CD4-positive, alpha-beta T cell (primary cell): ENCODE measurements around the gene VAMP5. TPM values are rescaled to one million over a fixed set of nuclear protein-coding genes. Genes with fewer than 3 reads are reported as not detected.

ENCODE experiments used
- ATAC-seq: fragments of 200-7000 bp; cut with Tn5 transposase; one replicate; pipeline ENCODE4 v1.10.0; 2022; ENCODE audit warnings: mild to moderate bottlenecking; ENCODE audit not compliant: poor library complexity
- CTCF ChIA-PET: fragments of 350-600 bp; sonication (Branson Sonifier 250); formaldehyde crosslinking; loops from one replicate; lab custom pipeline; 2021; ENCODE audit warnings: antibody characterized with exemption, inconsistent platforms; lab: Charles Lee
- POLR2A ChIA-PET: fragments of 350-600 bp; sonication (Branson Sonifier 250); formaldehyde crosslinking; loops from one replicate; lab custom pipeline; 2021; ENCODE audit warnings: antibody characterized with exemption, inconsistent platforms; lab: Charles Lee
- DNase-seq, 14 experiments: peaks; one replicate each; pipeline ENCODE4 v3.0.0-alpha.2; 2013 to 2020; ENCODE audit warnings: mixed read lengths in 2 of 14
- H3K27ac ChIP-seq, 2 donors: one replicate each; pipeline versions ENCODE4 v1.5.1 to v1.7.0; 2013; ENCODE audit warnings: low read length in 2 of 2, low read depth in 1 of 2, mild to moderate bottlenecking in 1 of 2
- H3K27me3 ChIP-seq, 2 experiments: 1 replicate in 1 of 2; 2 replicates in 1 of 2; pipeline versions ENCODE4 v1.6.1 to v1.7.0; 2013; ENCODE audit warnings: low read length in 2 of 2, control low read depth in 1 of 2, mild to moderate bottlenecking in 1 of 2, moderate library complexity in 1 of 2; ENCODE audit not compliant: insufficient read depth in 2 of 2, control insufficient read depth in 1 of 2
- H3K36me3 ChIP-seq: one replicate; pipeline ENCODE4 v1.6.1; 2013; ENCODE audit warnings: low read length, control low read depth; ENCODE audit not compliant: insufficient read depth
- H3K4me1 ChIP-seq: one replicate; pipeline ENCODE4 v1.6.1; 2013; ENCODE audit warnings: low read length, control low read depth; ENCODE audit not compliant: insufficient read depth
- H3K4me3 ChIP-seq: one replicate; pipeline ENCODE4 v1.5.1; 2013; ENCODE audit warnings: mild to moderate bottlenecking, low read length, moderate library complexity
- H3K9me3 ChIP-seq, 2 experiments: 1 replicate in 1 of 2; 2 replicates in 1 of 2; pipeline versions ENCODE4 v1.6.1 to v1.7.0; 2013; ENCODE audit warnings: low read length in 2 of 2, mild to moderate bottlenecking in 2 of 2, control low read depth in 1 of 2, moderate library complexity in 1 of 2; ENCODE audit not compliant: control insufficient read depth in 1 of 2, insufficient read depth in 1 of 2
- H3K27ac Mint-ChIP-seq: one replicate; pipeline ENCODE4 v1.8.0; 2020; ENCODE audit warnings: mixed read lengths
- H3K27me3 Mint-ChIP-seq: one replicate; pipeline ENCODE4 v1.8.0; 2021; ENCODE audit warnings: mixed read lengths
- H3K36me3 Mint-ChIP-seq: one replicate; pipeline ENCODE4 v1.8.0; 2021; ENCODE audit warnings: low read depth, mixed read lengths
- H3K4me1 Mint-ChIP-seq: one replicate; pipeline ENCODE4 v1.8.0; 2021; ENCODE audit warnings: low read depth, mixed read lengths
- H3K4me3 Mint-ChIP-seq: one replicate; pipeline ENCODE4 v1.8.0; 2020; ENCODE audit warnings: mild to moderate bottlenecking, mixed read lengths
- H3K9me3 Mint-ChIP-seq: one replicate; pipeline ENCODE4 v1.8.0; 2020; ENCODE audit warnings: mixed read lengths
- intact Hi-C, 2 experiments: fragments of 100-400 bp; cut with DNase I in 1 of 2; cut with micrococcal nuclease in 1 of 2; formaldehyde crosslinking; loops; one replicate each; pipeline versions ENCODE4 v1.15.1 to v1.9.0; 2023 to 2025; cut with DNase I, micrococcal nuclease
- total RNA-seq, 174 experiments: library from RNA in 2 of 174; stranded (reverse) in 2 of 174; gene quantifications; one replicate each; pipeline ENCODE4 v1.2.3 and lab custom pipeline; 2021 to 2026
- TF ChIP-seq, protein P1 (sequence below): fragments of 200-600 bp; IDR thresholded peaks from one replicate; pipeline ENCODE4 v1.8.0; 2022; ENCODE audit warnings: antibody characterized with exemption, mild to moderate bottlenecking

Gene VAMP5
- total RNA-seq, 2 experiments from 2014 or later, result 17.0 to 17.2 TPM

DNA sequence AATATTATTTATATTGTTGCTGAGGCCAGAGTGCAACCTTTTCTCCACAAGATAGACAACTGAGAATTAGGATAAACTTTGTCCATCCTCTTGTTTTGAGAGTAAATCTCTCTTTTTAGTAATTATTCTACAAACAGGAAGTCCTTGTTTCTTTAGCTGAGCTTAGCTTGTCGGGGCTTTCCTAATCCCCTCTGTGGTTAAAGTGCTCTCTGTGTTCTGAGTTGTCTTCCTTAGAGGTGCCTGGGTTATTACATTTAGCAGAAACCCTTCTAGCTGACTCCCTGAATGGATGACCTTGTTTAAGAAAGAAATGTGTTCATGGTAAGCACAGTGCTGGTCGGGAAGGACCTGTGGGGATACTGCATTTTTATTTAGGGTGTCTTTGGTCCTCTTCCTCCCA is 44.4 kb downstream of the VAMP5 start:
- peaks cover 86% of the 10 kb centered on the region for H3K36me3 ChIP-seq
- H3K27ac ChIP-seq, result no peak overlapping the region
- H3K4me3 ChIP-seq, result no peak overlapping the region
- intact Hi-C loops, result no loop called here
- Mint-ChIP-seq H3K4me1 (no peaks in the 10 kb centered on the region), H3K9me3 (no peaks in the 10 kb centered on the region), H3K27ac (no peak overlapping the region), H3K27me3 (no peaks in the 10 kb centered on the region), H3K36me3 (peaks cover 88% of the 10 kb centered on the region), H3K4me3 (no peak overlapping the region)
- peaks cover 4% of the 10 kb centered on the region for H3K4me1 ChIP-seq
- no peaks in the 10 kb centered on the region for H3K27me3 ChIP-seq
- DNase-seq, result peak in 1 of 14 experiments; percentile 23
- POLR2A ChIA-PET, result interaction anchor here (1.0 kb wide), 1 partner anchor 9 kb away, joined by 3 read pairs; no protein-coding TSS in a partner anchor
- ATAC-seq, result no peak
- CTCF ChIA-PET, result interaction anchor here (0.6 to 3.0 kb wide), 2 partner anchors 8 to 53 kb away, joined by 3 to 18 read pairs; no protein-coding TSS in a partner anchor
- TF ChIP-seq, protein P1, sequence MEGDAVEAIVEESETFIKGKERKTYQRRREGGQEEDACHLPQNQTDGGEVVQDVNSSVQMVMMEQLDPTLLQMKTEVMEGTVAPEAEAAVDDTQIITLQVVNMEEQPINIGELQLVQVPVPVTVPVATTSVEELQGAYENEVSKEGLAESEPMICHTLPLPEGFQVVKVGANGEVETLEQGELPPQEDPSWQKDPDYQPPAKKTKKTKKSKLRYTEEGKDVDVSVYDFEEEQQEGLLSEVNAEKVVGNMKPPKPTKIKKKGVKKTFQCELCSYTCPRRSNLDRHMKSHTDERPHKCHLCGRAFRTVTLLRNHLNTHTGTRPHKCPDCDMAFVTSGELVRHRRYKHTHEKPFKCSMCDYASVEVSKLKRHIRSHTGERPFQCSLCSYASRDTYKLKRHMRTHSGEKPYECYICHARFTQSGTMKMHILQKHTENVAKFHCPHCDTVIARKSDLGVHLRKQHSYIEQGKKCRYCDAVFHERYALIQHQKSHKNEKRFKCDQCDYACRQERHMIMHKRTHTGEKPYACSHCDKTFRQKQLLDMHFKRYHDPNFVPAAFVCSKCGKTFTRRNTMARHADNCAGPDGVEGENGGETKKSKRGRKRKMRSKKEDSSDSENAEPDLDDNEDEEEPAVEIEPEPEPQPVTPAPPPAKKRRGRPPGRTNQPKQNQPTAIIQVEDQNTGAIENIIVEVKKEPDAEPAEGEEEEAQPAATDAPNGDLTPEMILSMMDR, result no peak
- H3K9me3 ChIP-seq, result no peaks in the 10 kb centered on the region

DNA sequence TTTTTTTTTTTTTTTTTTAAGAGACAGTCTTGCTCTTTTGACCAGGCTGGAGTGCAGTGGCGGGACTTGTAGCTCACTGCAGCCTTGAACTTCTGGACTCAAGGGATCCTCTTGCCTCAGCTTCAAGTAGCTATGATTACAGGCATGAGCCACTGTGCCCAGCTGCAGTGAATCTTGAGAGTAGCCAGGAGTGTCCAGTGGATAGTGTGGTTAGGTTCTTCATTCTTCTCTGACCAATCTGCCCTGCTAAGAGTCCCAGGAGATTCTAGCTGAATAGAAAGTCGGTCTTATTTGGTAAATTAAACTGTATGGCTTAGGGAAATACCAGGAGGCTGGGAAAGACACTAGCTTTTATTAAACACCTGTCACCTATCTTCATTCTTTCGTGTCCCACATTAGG is 47.1 kb downstream of the VAMP5 start:
- ATAC-seq, result no peak
- CTCF ChIA-PET, result interaction anchor here (0.7 kb wide), 1 partner anchor 10 kb away, joined by 3 read pairs; no protein-coding TSS in a partner anchor
- Histone ChIP-seq H3K27me3 (no peaks in the 10 kb centered on the region), H3K4me3 (no peak overlapping the region), H3K9me3 (no peaks in the 10 kb centered on the region), H3K36me3 (peaks cover 84% of the 10 kb centered on the region), H3K27ac (no peak overlapping the region), H3K4me1 (peaks cover 4% of the 10 kb centered on the region)
- Mint-ChIP-seq H3K4me3 (no peak overlapping the region), H3K4me1 (peaks cover 5% of the 10 kb centered on the region), H3K27ac (peak overlapping the region; percentile 33), H3K36me3 (peaks cover 87% of the 10 kb centered on the region), H3K27me3 (no peaks in the 10 kb centered on the region), H3K9me3 (no peaks in the 10 kb centered on the region)
- POLR2A ChIA-PET, result no interaction called here
- TF ChIP-seq, protein P1, result no peak
- DNase-seq, result no peak
- intact Hi-C loops, result no loop called here

DNA sequence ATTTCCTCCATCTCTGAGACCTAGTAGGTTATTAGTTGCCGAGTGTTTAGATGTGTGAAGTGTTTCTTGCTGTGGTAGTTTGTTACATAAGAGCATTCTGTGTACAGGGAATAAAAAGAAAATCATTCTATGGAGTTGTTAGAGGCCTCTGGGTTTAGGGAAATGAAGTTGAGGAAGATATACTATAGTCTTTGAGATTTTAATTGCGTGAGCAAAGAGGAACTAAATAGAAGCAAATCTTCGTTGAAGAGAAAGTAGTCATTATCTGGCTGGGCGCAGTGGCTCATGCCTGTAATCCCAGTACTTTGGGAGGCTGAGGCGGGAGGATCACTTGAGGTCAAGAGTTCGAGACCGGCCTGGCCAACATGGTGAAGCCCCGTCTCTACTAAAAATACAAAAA is 50.8 kb downstream of the VAMP5 start:
- intact Hi-C loops, result no loop called here
- Mint-ChIP-seq H3K4me1 (peaks cover 11% of the 10 kb centered on the region), H3K27ac (peak overlapping the region; percentile 4), H3K36me3 (peaks cover 96% of the 10 kb centered on the region), H3K4me3 (no peak overlapping the region), H3K9me3 (no peaks in the 10 kb centered on the region), H3K27me3 (no peaks in the 10 kb centered on the region)
- POLR2A ChIA-PET, result no interaction called here
- DNase-seq (no peak), ATAC-seq (no peak)
- no peaks in the 10 kb centered on the region for H3K27me3 ChIP-seq
- H3K27ac ChIP-seq, result no peak overlapping the region
- TF ChIP-seq, protein P1, result no peak
- H3K4me3 ChIP-seq, result no peak overlapping the region
- CTCF ChIA-PET, result no interaction called here
- H3K4me1 ChIP-seq, result peaks cover 6% of the 10 kb centered on the region
- peaks cover 91% of the 10 kb centered on the region for H3K36me3 ChIP-seq
- H3K9me3 ChIP-seq, result no peaks in the 10 kb centered on the region
